Gastroesophageal sphincter (tissue), 4 donors: ENCODE measurements around the gene ZNF189. TPM values are rescaled to one million over a fixed set of nuclear protein-coding genes. Genes with fewer than 3 reads are reported as not detected.
A peak's percentile ranks its signal among the peaks of the same experiment; 100 is the strongest.

Experiments used
- ATAC-seq: fragments of 150-250 bp; one replicate; pipeline ENCODE4 v1.9.1; 2016; ENCODE audit warnings: mild to moderate bottlenecking, moderate library complexity
- H3K27ac ChIP-seq, 4 donors: fragments of 200-600 bp; sonication (generic) in 3 of 4; 1 replicate in 3 of 4; 2 replicates in 1 of 4; pipeline ENCODE4 v1.5.1; 2016 to 2019
- H3K27me3 ChIP-seq: fragments of 200-600 bp; sonication (generic); one replicate; pipeline ENCODE4 v1.5.1; 2019
- H3K36me3 ChIP-seq, 2 donors: fragments of 200-600 bp; sonication (generic); one replicate each; pipeline ENCODE4 v1.5.1; 2019; ENCODE audit warnings: control low read depth in 1 of 2
- H3K4me1 ChIP-seq, 3 donors: fragments of 200-600 bp; sonication (generic); 1 replicate in 2 of 3; 2 replicates in 1 of 3; pipeline ENCODE4 v1.5.1; 2016 to 2019; ENCODE audit warnings: control low read depth in 2 of 3
- H3K4me3 ChIP-seq, 2 donors: fragments of 200-600 bp; sonication (generic); one replicate each; pipeline ENCODE4 v1.5.1; 2019; ENCODE audit warnings: mild to moderate bottlenecking in 1 of 2, moderate library complexity in 1 of 2
- H3K9me3 ChIP-seq, 3 donors: fragments of 200-600 bp; sonication (generic); one replicate each; pipeline ENCODE4 v1.5.1; 2017 to 2019; ENCODE audit warnings: control low read depth in 2 of 3
- EP300 ChIP-seq: sonication (generic); formaldehyde crosslinking; IDR thresholded peaks from one replicate; pipeline ENCODE4 v1.6.1; 2017; ENCODE audit warnings: antibody characterized with exemption, mild to moderate bottlenecking
- POLR2A ChIP-seq, 2 donors: fragments of 450-650 bp; IDR thresholded peaks; one replicate each; pipeline ENCODE4 v1.6.1; 2017; ENCODE audit warnings: antibody characterized with exemption in 2 of 2, mild to moderate bottlenecking in 2 of 2, moderate library complexity in 1 of 2
- POLR2AphosphoS5 ChIP-seq: sonication (generic); formaldehyde crosslinking; IDR thresholded peaks from one replicate; pipeline ENCODE4 v1.6.1; 2017; ENCODE audit warnings: antibody characterized with exemption
- WGBS, 2 donors: methylation state at CpG; one replicate each; pipeline ENCODE4 v1.1.5; 2018; ENCODE audit warnings: low coverage in 1 of 2; 5-methylcytosine and 5-hydroxymethylcytosine counted together
- total RNA-seq, 4 donors: library from RNA; depleted of rRNA; stranded (reverse); fragments of >200 nt; gene quantifications; one replicate each; pipeline ENCODE4 v1.1.0, GENCODE V29; 2016
- TF ChIP-seq, protein P1 (sequence below), 4 experiments: fragments of 200-600 bp in 2 of 4; fragments of 450-650 bp in 2 of 4; sonication (generic) in 1 of 4; IDR thresholded peaks; one replicate each; pipeline ENCODE4 v1.5.1; 2017 to 2019; ENCODE audit warnings: antibody characterized with exemption in 4 of 4, mild to moderate bottlenecking in 2 of 4, moderate library complexity in 2 of 4

The ZNF189 gene
- total RNA-seq, 4 donors from 2014 or later = 19.0 to 21.9 (median 20.5) TPM

DNA sequence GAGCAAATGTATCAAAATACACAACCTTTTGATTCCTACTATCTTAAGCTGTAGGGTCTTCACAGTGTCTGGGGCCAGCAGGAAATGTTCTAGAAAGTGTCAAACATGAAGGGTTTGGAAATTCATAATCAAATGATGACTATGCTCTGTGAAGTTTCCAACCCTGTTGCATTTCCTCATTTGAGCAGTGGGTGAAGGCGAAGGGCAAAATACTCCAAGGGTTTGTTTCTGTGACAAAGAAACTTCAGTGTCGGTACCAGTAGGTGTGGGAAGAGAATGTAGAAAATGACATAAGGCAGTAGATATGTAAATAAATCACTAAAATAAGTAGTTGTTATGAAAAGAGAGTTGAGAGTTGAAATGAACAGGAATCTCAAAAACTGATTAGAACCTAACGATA lies 36.3 kb downstream of the ZNF189 start:
- TF ChIP-seq POLR2AphosphoS5 (no peak), POLR2A (IDR thresholded peaks at IDR 0.05) (no peak), EP300 (no peak)
- TF ChIP-seq, protein P1, sequence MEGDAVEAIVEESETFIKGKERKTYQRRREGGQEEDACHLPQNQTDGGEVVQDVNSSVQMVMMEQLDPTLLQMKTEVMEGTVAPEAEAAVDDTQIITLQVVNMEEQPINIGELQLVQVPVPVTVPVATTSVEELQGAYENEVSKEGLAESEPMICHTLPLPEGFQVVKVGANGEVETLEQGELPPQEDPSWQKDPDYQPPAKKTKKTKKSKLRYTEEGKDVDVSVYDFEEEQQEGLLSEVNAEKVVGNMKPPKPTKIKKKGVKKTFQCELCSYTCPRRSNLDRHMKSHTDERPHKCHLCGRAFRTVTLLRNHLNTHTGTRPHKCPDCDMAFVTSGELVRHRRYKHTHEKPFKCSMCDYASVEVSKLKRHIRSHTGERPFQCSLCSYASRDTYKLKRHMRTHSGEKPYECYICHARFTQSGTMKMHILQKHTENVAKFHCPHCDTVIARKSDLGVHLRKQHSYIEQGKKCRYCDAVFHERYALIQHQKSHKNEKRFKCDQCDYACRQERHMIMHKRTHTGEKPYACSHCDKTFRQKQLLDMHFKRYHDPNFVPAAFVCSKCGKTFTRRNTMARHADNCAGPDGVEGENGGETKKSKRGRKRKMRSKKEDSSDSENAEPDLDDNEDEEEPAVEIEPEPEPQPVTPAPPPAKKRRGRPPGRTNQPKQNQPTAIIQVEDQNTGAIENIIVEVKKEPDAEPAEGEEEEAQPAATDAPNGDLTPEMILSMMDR (IDR thresholded peaks at IDR 0.05) = no peak
- Histone ChIP-seq H3K27me3 (no peaks in the 10 kb centered on the region), H3K4me1 (peaks cover 0 to 6% (median 0%) of the 10 kb centered on the region in 3 donors), H3K27ac (no peak overlapping the region), H3K4me3 (no peak overlapping the region), H3K36me3 (no peaks in the 10 kb centered on the region), H3K9me3 (no peaks in the 10 kb centered on the region)
- ATAC-seq = no peak
- WGBS, 2 donors = 22 to 66% methylated on average over 1 to 3 of the region's 3 CpGs

DNA sequence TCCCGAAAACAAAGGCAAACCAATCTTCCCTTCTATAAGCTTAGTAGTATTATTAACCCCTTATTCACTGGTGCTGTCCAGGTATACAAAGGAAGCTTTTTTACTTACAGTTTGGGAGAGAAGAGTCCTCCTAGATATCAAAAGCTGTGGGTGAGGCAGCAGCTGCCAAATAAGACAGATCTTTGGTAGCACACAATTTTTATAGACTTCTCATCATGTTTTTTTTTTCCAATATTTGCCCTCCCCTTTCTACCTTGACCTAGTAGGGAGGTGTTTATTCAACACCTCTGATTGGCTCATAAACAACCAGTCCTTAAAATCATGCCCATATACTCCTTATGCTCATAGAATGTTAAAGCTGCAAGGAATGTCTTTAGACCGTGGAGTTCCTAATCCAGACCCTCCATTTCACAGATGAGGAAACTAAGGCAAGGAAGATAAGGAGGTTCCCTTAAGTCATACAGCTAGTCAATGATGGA lies 37.0 kb downstream of the ZNF189 start, which contains the start of gene ALDOB:
ALDOB (minus strand) TSS at position 174 of the 479 bp plus-strand sequence. CDS start 4,887 bp downstream, outside the sequence.
- Histone ChIP-seq H3K27ac (no peak within 1 kb of the TSS), H3K4me1 (peaks cover 0 to 6% (median 0%) of the 10 kb centered on the region in 3 donors), H3K4me3 (no peak within 1 kb of the TSS), H3K36me3 (no peaks in the 10 kb centered on the region), H3K27me3 (no peaks in the 10 kb centered on the region), H3K9me3 (no peaks in the 10 kb centered on the region)
- no peak for ATAC-seq
- 54 to 63% methylated on average over 1 to 2 of the region's 2 CpGs for WGBS, 2 donors
- no peak for TF ChIP-seq POLR2AphosphoS5
- TF ChIP-seq EP300 = no peak
- no peak for TF ChIP-seq POLR2A (IDR thresholded peaks at IDR 0.05)
- TF ChIP-seq, protein P1 (IDR thresholded peaks at IDR 0.05) = no peak

DNA sequence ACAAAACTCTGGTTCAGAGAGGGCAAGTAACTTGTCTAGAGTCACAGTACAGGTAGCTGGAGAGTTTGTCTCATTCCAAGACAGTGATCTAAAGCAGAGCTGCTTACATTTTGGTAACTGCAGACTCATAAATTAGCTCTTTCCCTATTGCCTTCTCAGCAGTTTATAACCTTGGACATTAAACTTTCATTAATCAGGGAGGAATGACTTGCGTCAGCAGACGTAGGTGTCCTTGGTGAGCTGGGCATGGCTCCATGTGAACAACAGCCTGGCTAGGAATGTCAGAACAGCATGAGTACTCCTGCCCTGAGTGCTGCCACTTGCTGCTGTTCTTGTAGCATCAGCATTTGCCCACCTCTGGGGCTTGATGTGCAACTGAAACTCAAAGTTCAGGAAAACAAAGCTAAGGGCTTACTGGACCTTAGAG lies 39.2 kb downstream of the ZNF189 start:
- no peaks in the 10 kb centered on the region for H3K9me3 ChIP-seq
- H3K4me3 ChIP-seq = no peak overlapping the region
- peak; percentile 78 for ATAC-seq
- 17 to 42% methylated on average over 2 of the region's 2 CpGs for WGBS, 2 donors
- H3K4me1 ChIP-seq = peaks cover 0 to 6% (median 0%) of the 10 kb centered on the region in 3 donors
- TF ChIP-seq, protein P1 (IDR thresholded peaks at IDR 0.05) = no peak
- no peak for TF ChIP-seq EP300
- no peak for TF ChIP-seq POLR2A (IDR thresholded peaks at IDR 0.05)
- TF ChIP-seq POLR2AphosphoS5 = no peak
- H3K27me3 ChIP-seq = peaks cover under 1% of the 10 kb centered on the region
- H3K27ac ChIP-seq = no peak overlapping the region
- no peaks in the 10 kb centered on the region for H3K36me3 ChIP-seq

DNA sequence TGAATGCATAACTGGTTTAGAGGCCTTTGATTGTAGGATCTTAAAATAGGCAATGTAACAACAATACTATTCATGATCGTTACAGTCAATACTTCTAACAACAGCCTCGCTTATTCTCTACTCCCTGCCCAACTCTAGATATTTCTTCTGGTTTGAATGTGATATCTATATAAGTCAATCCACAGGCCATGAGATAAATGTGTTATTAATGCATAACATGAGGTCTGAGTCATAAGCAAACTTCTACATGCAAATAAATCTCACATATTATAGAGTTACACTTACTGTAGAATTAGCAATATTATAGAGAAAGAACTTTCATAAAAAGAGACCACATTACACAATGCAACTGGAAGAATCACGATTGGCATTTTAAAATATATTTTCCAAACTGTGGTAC lies 39.9 kb downstream of the ZNF189 start:
- Histone ChIP-seq H3K27me3 (peaks cover 7% of the 10 kb centered on the region), H3K4me1 (peaks cover 0 to 6% (median 0%) of the 10 kb centered on the region in 3 donors), H3K36me3 (no peaks in the 10 kb centered on the region), H3K4me3 (no peak overlapping the region), H3K9me3 (no peaks in the 10 kb centered on the region), H3K27ac (no peak overlapping the region)
- TF ChIP-seq, protein P1 (IDR thresholded peaks at IDR 0.05) = no peak
- no peak for TF ChIP-seq EP300
- no peak for ATAC-seq
- WGBS, 2 donors = 77 to 90% methylated on average over 3 of the region's 3 CpGs

DNA sequence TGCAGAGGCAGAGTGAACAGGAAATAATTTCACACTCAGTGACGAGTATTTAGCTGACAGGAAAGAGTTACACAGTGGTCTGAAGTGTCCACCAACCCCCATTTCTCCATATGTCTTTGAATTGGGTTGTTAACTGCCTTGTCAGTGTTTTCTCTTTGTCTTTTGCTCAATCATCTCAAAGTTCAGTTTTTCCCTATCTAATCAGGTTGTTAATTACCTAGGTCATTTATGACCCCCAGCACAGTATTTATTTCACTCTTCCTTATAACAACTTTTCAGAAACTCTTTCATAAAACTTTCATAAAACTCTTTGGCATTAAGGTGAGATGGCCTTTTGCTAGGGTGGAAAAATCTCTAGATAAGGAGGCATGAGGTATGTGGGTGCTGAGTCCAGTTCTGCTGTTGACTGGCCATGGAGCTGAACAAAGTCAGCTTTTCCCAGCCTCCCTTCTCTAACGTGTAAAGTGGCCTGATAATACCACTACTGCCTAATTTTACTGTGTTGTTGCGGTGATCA lies 42.1 kb downstream of the ZNF189 start:
- WGBS, 2 donors = 53 to 62% methylated on average over 3 of the region's 3 CpGs
- Histone ChIP-seq H3K36me3 (no peaks in the 10 kb centered on the region), H3K4me1 (peaks cover 0 to 6% (median 0%) of the 10 kb centered on the region in 3 donors), H3K27ac (no peak overlapping the region), H3K27me3 (peaks cover 8% of the 10 kb centered on the region), H3K4me3 (no peak overlapping the region), H3K9me3 (no peaks in the 10 kb centered on the region)
- TF ChIP-seq, protein P1 (IDR thresholded peaks at IDR 0.05) = no peak
- no peak for TF ChIP-seq POLR2A (IDR thresholded peaks at IDR 0.05)
- TF ChIP-seq EP300 = no peak
- no peak for TF ChIP-seq POLR2AphosphoS5
- no peak for ATAC-seq
